Gastrocnemius medialis (tissue), 4 donors: ENCODE measurements around the gene IFITM5. TPM values are rescaled to one million over a fixed set of nuclear protein-coding genes. Genes with fewer than 3 reads are reported as not detected.

ENCODE experiments used
- ATAC-seq, 2 donors: fragments of 150-250 bp; one replicate each; pipeline ENCODE4 v1.9.1; 2016
- DNase-seq, 2 donors: peaks; one replicate each; pipeline ENCODE4 v3.0.0-alpha.2; 2019
- H3K27ac ChIP-seq, 4 donors: fragments of 200-600 bp; sonication (generic); 1 replicate in 1 of 4; 2 replicates in 3 of 4; pipeline ENCODE4 v1.5.1; 2016 to 2018; ENCODE audit warnings: mild to moderate bottlenecking in 2 of 4, moderate library complexity in 1 of 4
- H3K27me3 ChIP-seq, 3 donors: fragments of 200-600 bp; sonication (generic) in 2 of 3; 1 replicate in 1 of 3; 2 replicates in 2 of 3; pipeline versions ENCODE4 v1.5.1 to v1.6.0; 2016 to 2019; ENCODE audit warnings: mild to moderate bottlenecking in 1 of 3, moderate library complexity in 1 of 3
- H3K36me3 ChIP-seq, 2 donors: fragments of 200-600 bp; sonication (generic) in 1 of 2; one replicate each; pipeline ENCODE4 v1.5.1; 2017 to 2018
- H3K4me1 ChIP-seq, 2 donors: fragments of 200-600 bp; sonication (generic) in 1 of 2; one replicate each; pipeline ENCODE4 v1.5.1; 2016 to 2017; ENCODE audit warnings: mild to moderate bottlenecking in 2 of 2
- H3K4me3 ChIP-seq, 4 donors: fragments of 200-600 bp; sonication (generic) in 3 of 4; 1 replicate in 1 of 4; 2 replicates in 3 of 4; pipeline ENCODE4 v1.5.1; 2016 to 2019; ENCODE audit warnings: mild to moderate bottlenecking in 2 of 4
- H3K9me3 ChIP-seq, 3 donors: fragments of 200-600 bp; sonication (generic) in 2 of 3; 1 replicate in 1 of 3; 2 replicates in 2 of 3; pipeline ENCODE4 v1.5.1; 2016 to 2019
- CTCF ChIP-seq, 5 experiments: fragments of 450-650 bp in 3 of 5; fragments of 200-600 bp in 2 of 5; sonication (generic) in 2 of 5; IDR thresholded peaks in 4 of 5; conservative IDR thresholded peaks in 1 of 5; 1 replicate in 4 of 5; 2 replicates in 1 of 5; pipeline ENCODE4 v1.5.1; 2016 to 2019; ENCODE audit warnings: antibody characterized with exemption in 5 of 5, mild to moderate bottlenecking in 3 of 5, moderate library complexity in 3 of 5
- POLR2A ChIP-seq, 2 donors: fragments of 450-650 bp; IDR thresholded peaks; one replicate each; pipeline ENCODE4 v1.6.1; 2017; ENCODE audit warnings: antibody characterized with exemption in 2 of 2, mild to moderate bottlenecking in 2 of 2, moderate library complexity in 2 of 2
- in situ Hi-C, 4 donors: fragments of 200-750 bp; cut with MboI; loops; one replicate each; pipeline versions ENCODE4 v1.15.0 to v1.8.0; 2017; ENCODE audit warnings: low sequenced_read_pairs in 4 of 4
- intact Hi-C: fragments of 100-400 bp; cut with DNase I; formaldehyde crosslinking; loops from one replicate; pipeline ENCODE4 v1.15.1; 2023; ENCODE audit warnings: low total_unique reads
- total RNA-seq, 4 donors: library from RNA; depleted of rRNA; stranded (reverse); fragments of >200 nt; gene quantifications; one replicate each; pipeline versions ENCODE4 v1.1.0 to v1.2.3, GENCODE V29; 2016

IFITM5 gene
- total RNA-seq, 4 donors from 2014 or later = not detected

GRCh38 chr11:267491-267994, 31.8 kb downstream of the IFITM5 start:
- Histone ChIP-seq H3K9me3 (no peaks in the 10 kb centered on the region), H3K4me1 (no peaks in the 10 kb centered on the region), H3K27me3 (peaks cover 0 to 10% (median 9%) of the 10 kb centered on the region in 3 donors), H3K36me3 (no peaks in the 10 kb centered on the region), H3K4me3 (peak overlapping the region in 1 of 4 donors; percentile 39), H3K27ac (peak overlapping the region in 3 of 4 donors; percentile 23 to 42 (median 33))
- intact Hi-C loops = no loop called here
- TF ChIP-seq CTCF (IDR thresholded peaks at IDR 0.05 in 4 of 5, conservative IDR thresholded peaks at IDR 0.05 in 1 of 5) = no peak
- TF ChIP-seq POLR2A (IDR thresholded peaks at IDR 0.05) = no peak
- no peak for ATAC-seq
- in situ Hi-C loops = no loop called here
- DNase-seq = no peak

GRCh38 chr11:266676-267439, 32.5 kb downstream of the IFITM5 start:
- Histone ChIP-seq H3K36me3 (no peaks in the 10 kb centered on the region), H3K4me1 (no peaks in the 10 kb centered on the region), H3K4me3 (no peak overlapping the region), H3K27ac (no peak overlapping the region), H3K27me3 (peaks cover 0 to 10% (median 9%) of the 10 kb centered on the region in 3 donors), H3K9me3 (no peaks in the 10 kb centered on the region)
- TF ChIP-seq POLR2A (IDR thresholded peaks at IDR 0.05) (no peak), CTCF (IDR thresholded peaks at IDR 0.05 in 4 of 5, conservative IDR thresholded peaks at IDR 0.05 in 1 of 5) (no peak)
- intact Hi-C loops = no loop called here
- DNase-seq (no peak), ATAC-seq (no peak)
- in situ Hi-C loops = no loop called here

- no peak overlapping the region for H3K4me3 ChIP-seq
- ATAC-seq (no peak), DNase-seq (no peak)
- H3K9me3 ChIP-seq = no peaks in the 10 kb centered on the region
- TF ChIP-seq POLR2A (IDR thresholded peaks at IDR 0.05) (no peak), CTCF (IDR thresholded peaks at IDR 0.05 in 4 of 5, conservative IDR thresholded peaks at IDR 0.05 in 1 of 5) (no peak)
- no peak overlapping the region for H3K27ac ChIP-seq
- intact Hi-C loops = no loop called here
- H3K36me3 ChIP-seq = no peaks in the 10 kb centered on the region
- no peaks in the 10 kb centered on the region for H3K27me3 ChIP-seq
- in situ Hi-C loops = no loop called here
- H3K4me1 ChIP-seq = no peaks in the 10 kb centered on the region
Observed at GRCh38 chr11:261624-262023, 37.7 kb downstream of the IFITM5 start.

- intact Hi-C loops = loop anchor here (10.0 kb wide), 1 partner anchor 95 kb away; no protein-coding TSS in a partner anchor
- no peaks in the 10 kb centered on the region for H3K36me3 ChIP-seq
- TF ChIP-seq CTCF (IDR thresholded peaks at IDR 0.05 in 4 of 5, conservative IDR thresholded peaks at IDR 0.05 in 1 of 5) (no peak), POLR2A (IDR thresholded peaks at IDR 0.05) (no peak)
- no peaks in the 10 kb centered on the region for H3K9me3 ChIP-seq
- H3K4me1 ChIP-seq = no peaks in the 10 kb centered on the region
- H3K4me3 ChIP-seq = no peak overlapping the region
- in situ Hi-C loops = no loop called here
- H3K27me3 ChIP-seq = no peaks in the 10 kb centered on the region
- ATAC-seq (no peak), DNase-seq (no peak)
- no peak overlapping the region for H3K27ac ChIP-seq
Observed at GRCh38 chr11:259413-259812, 39.9 kb downstream of the IFITM5 start.
